HCT116 (cell line): ENCODE data around the gene TTC9B. TPM values are rescaled to one million over a fixed set of nuclear protein-coding genes. Genes with fewer than 3 reads are reported as not detected.

ENCODE experiments used
- ATAC-seq: fragments of 200-7000 bp; cut with Tn5 transposase; 2 replicates; pipeline ENCODE4 v1.9.1; 2020; ENCODE audit warnings: mild to moderate bottlenecking, moderate library complexity
- BruUV-seq: library from RNA; stranded (reverse); fragments of 400-500 nt; replicated peaks from 2 replicates; lab custom pipeline; 2021; lab: Mats Ljungman, UMichigan
- CTCF ChIA-PET: fragments of 300-600 bp; sonication (Branson Sonifier 250); formaldehyde crosslinking; loops from one replicate; lab custom pipeline; 2021; ENCODE audit warnings: antibody characterized with exemption; lab: Charles Lee
- POLR2A ChIA-PET: fragments of 300-600, 350-600 bp; sonication (Branson Sonifier 250); formaldehyde crosslinking; loops from one replicate; lab custom pipeline; 2021; ENCODE audit warnings: antibody characterized with exemption; lab: Charles Lee
- RAD21 ChIA-PET, 2 experiments: fragments of 300-600 bp; sonication (Branson Sonifier 250); formaldehyde crosslinking; loops; one replicate each; lab custom pipeline; 2023; ENCODE audit warnings: low total read pairs in 2 of 2; ENCODE audit not compliant: uncharacterized antibody in 2 of 2, unreplicated experiment in 2 of 2, low non-redundant PET in 1 of 2; lab: Charles Lee
- DNase-seq: peaks from one replicate; pipeline ENCODE4 v3.0.0-alpha.2; 2010; ENCODE audit warnings: low read depth, low spot score
- H2AFZ ChIP-seq: fragments of 200-600 bp; shearing (Covaris generic), sonication (generic); 2 replicates; pipeline ENCODE4 v1.6.1; 2017; ENCODE audit warnings: low read depth, mixed run types, mixed read lengths, antibody characterized with exemption, low read length; ENCODE audit not compliant: poor library complexity, severe bottlenecking
- H3K27ac ChIP-seq: 2 replicates; pipeline ENCODE4 v1.5.1; 2012; ENCODE audit warnings: low read depth, low read length
- H3K27me3 ChIP-seq: fragments of 200-600 bp; sonication (generic); 2 replicates; pipeline ENCODE4 v1.6.1; 2016; ENCODE audit warnings: mixed run types, low read length, mixed read lengths; ENCODE audit not compliant: insufficient read depth
- H3K36me3 ChIP-seq, 2 experiments: fragments of 200-500 bp in 1 of 2; fragments of 200-600 bp in 1 of 2; sonication (Bioruptor generic) in 1 of 2; sonication (generic) in 1 of 2; 2 replicates each; pipeline versions ENCODE4 v1.5.1 to v1.6.1; 2014 to 2016; ENCODE audit warnings: low read length in 2 of 2, inconsistent platforms in 1 of 2, mixed read lengths in 1 of 2, mixed run types in 1 of 2; ENCODE audit not compliant: insufficient read depth in 2 of 2, control insufficient read depth in 1 of 2
- H3K4me1 ChIP-seq, 2 experiments: fragments of 200-600 bp in 1 of 2; sonication (generic) in 1 of 2; 2 replicates each; pipeline versions ENCODE4 v1.5.1 to v1.6.1; 2012 to 2017; ENCODE audit warnings: low read length in 2 of 2, inconsistent platforms in 1 of 2, mild to moderate bottlenecking in 1 of 2, mixed read lengths in 1 of 2, mixed run types in 1 of 2, moderate library complexity in 1 of 2; ENCODE audit not compliant: insufficient read depth in 2 of 2, control insufficient read depth in 1 of 2
- H3K4me2 ChIP-seq: fragments of 200-600 bp; sonication (generic); 2 replicates; pipeline ENCODE4 v1.6.1; 2017; ENCODE audit warnings: mixed run types, low read length, mixed read lengths
- H3K4me3 ChIP-seq, 2 experiments: fragments of 200-600 bp in 1 of 2; sonication (generic) in 1 of 2; replicated peaks in 1 of 2; 2 replicates each; pipeline ENCODE4 v1.5.1; 2011 to 2016; ENCODE audit warnings: low read length in 2 of 2, control low read depth in 1 of 2, low read depth in 1 of 2, mild to moderate bottlenecking in 1 of 2, mixed read lengths in 1 of 2, mixed run types in 1 of 2
- H3K79me2 ChIP-seq: fragments of 200-600 bp; sonication (generic); 2 replicates; pipeline ENCODE4 v1.6.1; 2017; ENCODE audit warnings: mild to moderate bottlenecking, mixed run types, low read length, moderate library complexity, mixed read lengths; ENCODE audit not compliant: insufficient read depth
- H3K9ac ChIP-seq: fragments of 200-600 bp; sonication (generic); 2 replicates; pipeline ENCODE4 v1.6.1; 2016; ENCODE audit warnings: low read length, mixed read lengths
- H3K9me2 ChIP-seq: fragments of 200-600 bp; sonication (generic), shearing (Covaris generic); 2 replicates; pipeline ENCODE4 v1.6.1; 2017; ENCODE audit warnings: mixed run types, mild to moderate bottlenecking, moderate library complexity; ENCODE audit not compliant: insufficient read depth
- H3K9me3 ChIP-seq, 2 experiments: fragments of 200-500 bp in 1 of 2; fragments of 200-600 bp in 1 of 2; sonication (Bioruptor generic) in 1 of 2; sonication (generic) in 1 of 2; 2 replicates each; pipeline ENCODE4 v1.6.1; 2014 to 2017; ENCODE audit warnings: low read length in 2 of 2, mixed read lengths in 2 of 2, inconsistent platforms in 1 of 2, low read depth in 1 of 2, mild to moderate bottlenecking in 1 of 2, mixed run types in 1 of 2, moderate library complexity in 1 of 2; ENCODE audit not compliant: control insufficient read depth in 1 of 2, insufficient read depth in 1 of 2
- H4K20me1 ChIP-seq: fragments of 200-600 bp; sonication (generic), shearing (Covaris generic); 2 replicates; pipeline ENCODE4 v1.6.1; 2017; ENCODE audit warnings: mixed run types, mild to moderate bottlenecking, moderate library complexity; ENCODE audit not compliant: insufficient read depth
- CBX3 ChIP-seq: IDR thresholded peaks from 2 replicates; pipeline ENCODE4 v1.6.1; 2012; ENCODE audit warnings: low read depth
- CEBPB ChIP-seq: IDR thresholded peaks from 2 replicates; pipeline ENCODE4 v1.6.1; 2012; ENCODE audit warnings: low read depth
- EGR1 ChIP-seq: IDR thresholded peaks from 2 replicates; pipeline ENCODE4 v1.6.1; 2012; ENCODE audit warnings: low read depth
- ELF1 ChIP-seq: IDR thresholded peaks from 2 replicates; pipeline ENCODE4 v1.6.1; 2012; ENCODE audit warnings: low read depth, borderline replicate concordance
- EZH2 ChIP-seq: fragments of 200-600 bp; sonication (generic); IDR thresholded peaks from 2 replicates; pipeline ENCODE4 v1.6.1; 2017; ENCODE audit warnings: antibody characterized with exemption, mixed run types
- JUND ChIP-seq: IDR thresholded peaks from 2 replicates; pipeline ENCODE4 v1.6.1; 2012
- MAX ChIP-seq: IDR thresholded peaks from 2 replicates; pipeline ENCODE4 v1.6.1; 2012
- POLR2AphosphoS5 ChIP-seq: IDR thresholded peaks from 2 replicates; pipeline ENCODE4 v1.6.1; 2011; ENCODE audit warnings: mild to moderate bottlenecking, low read depth, low read length, moderate library complexity
- RAD21 ChIP-seq: IDR thresholded peaks from 2 replicates; pipeline ENCODE4 v1.6.1; 2012; ENCODE audit warnings: low read depth, mild to moderate bottlenecking
- SIN3A ChIP-seq: IDR thresholded peaks from 2 replicates; pipeline ENCODE4 v1.6.1; 2012; ENCODE audit warnings: low read depth
- SP1 ChIP-seq: IDR thresholded peaks from 2 replicates; pipeline ENCODE4 v1.6.1; 2012; ENCODE audit warnings: low read depth
- TCF7L2 ChIP-seq: IDR thresholded peaks from 2 replicates; pipeline ENCODE4 v1.7.0; 2011; ENCODE audit warnings: borderline replicate concordance, inconsistent platforms; ENCODE audit not compliant: insufficient read depth, insufficient read length; ENCODE audit errors: extremely low read depth
- ZFX ChIP-seq: fragments of 450-650 bp; IDR thresholded peaks from 2 replicates; pipeline ENCODE4 v1.6.1; 2017
- intact Hi-C: fragments of 100-400 bp; cut with micrococcal nuclease; formaldehyde crosslinking; loops from 2 replicates; pipeline ENCODE4 v1.10.0; 2022
- total RNA-seq: library from RNA; stranded (reverse); gene quantifications from one replicate; pipeline ENCODE4 v1.2.1, GENCODE V29; 2021; ENCODE audit not compliant: unreplicated experiment
- TF ChIP-seq, protein P1 (sequence below), 3 experiments: fragments of 200-600 bp in 1 of 3; sonication (generic) in 1 of 3; IDR thresholded peaks in 2 of 3; conservative IDR thresholded peaks in 1 of 3; 2 replicates each; pipeline ENCODE4 v1.5.1; 2012 to 2017; ENCODE audit warnings: low read depth in 2 of 3, low read length in 2 of 3, antibody characterized with exemption in 1 of 3, borderline replicate concordance in 1 of 3, control low read depth in 1 of 3, mild to moderate bottlenecking in 1 of 3, mixed read lengths in 1 of 3, mixed run types in 1 of 3, moderate library complexity in 1 of 3; ENCODE audit not compliant: insufficient read depth in 1 of 3
- TF ChIP-seq, protein P2 (sequence below): IDR thresholded peaks from 2 replicates; pipeline ENCODE4 v1.6.1; 2012; ENCODE audit warnings: low read depth

Gene TTC9B
- total RNA-seq, 1 experiment from 2014 or later = 1.7 TPM

DNA sequence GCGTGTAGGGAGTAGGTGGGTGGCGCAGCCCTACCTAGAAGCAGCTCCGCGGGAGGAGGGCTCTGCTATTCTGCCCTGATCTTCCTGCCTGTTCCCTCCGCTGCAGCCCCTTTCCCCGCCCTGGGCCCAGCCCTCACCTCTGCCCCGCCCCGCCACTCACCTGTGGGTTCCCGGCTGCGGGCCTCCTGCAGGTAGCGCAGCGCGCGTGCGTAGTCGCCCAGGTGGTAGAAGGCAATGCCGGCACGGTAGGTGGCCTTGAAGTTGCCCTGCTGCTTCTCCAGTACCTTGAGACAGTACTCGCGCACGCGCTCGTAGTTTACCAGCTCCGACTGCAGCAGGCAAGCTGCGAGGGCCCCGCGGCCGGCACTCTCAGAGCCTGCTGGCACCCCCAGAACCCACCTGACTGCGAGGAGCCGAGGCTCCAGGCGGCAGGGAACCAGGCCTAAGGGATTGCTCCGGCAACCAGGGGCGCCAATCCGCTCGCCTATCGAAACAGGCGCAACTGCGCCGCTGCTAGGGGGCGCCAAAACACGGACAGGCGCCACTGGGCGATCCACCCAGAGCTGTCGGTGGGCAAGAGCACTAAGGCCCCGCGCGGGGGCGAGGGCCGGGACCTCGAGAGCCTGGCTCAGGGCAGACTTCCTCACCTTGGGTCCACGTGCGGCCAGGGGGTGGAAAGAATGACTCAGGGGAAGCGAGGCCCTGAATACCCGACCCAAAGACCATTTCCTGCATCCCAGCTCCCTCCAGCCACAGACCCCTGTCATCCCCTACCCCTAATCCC lies 965 bp downstream of the TTC9B start:
- H3K9ac ChIP-seq = peak overlapping the region; percentile 77
- ChIA-PET POLR2A (interaction anchor here (0.8 to 1.8 kb wide), 3 partner anchors 16 to 69 kb away, joined by 3 to 6 read pairs (median 4); no protein-coding TSS in a partner anchor), CTCF (interaction anchor here (0.7 to 2.9 kb wide), 16 partner anchors 11 to 247 kb away, joined by 3 to 19 read pairs (median 6); partner anchors contain the start of genes MAP3K10, PSMC4 and SERTAD1), RAD21 (no interaction called here)
- H3K27ac ChIP-seq = peak overlapping the region; percentile 87
- no peaks in the 10 kb centered on the region for H3K27me3 ChIP-seq
- BruUV-seq = TSS peak; percentile 68
- peak overlapping the region; percentile 52 to 59 for H3K4me3 ChIP-seq
- H2AFZ ChIP-seq = peak overlapping the region; percentile 33
- peaks cover 31 to 56% of the 10 kb centered on the region in 2 experiments for H3K4me1 ChIP-seq
- TF ChIP-seq EZH2 (no peak), EGR1 (peak; percentile 55), ELF1 (no peak), SP1 (no peak), RAD21 (peak; percentile 47), SIN3A (no peak), ZFX (peak; percentile 85; the same call in 1 of the 2 replicates), CBX3 (peak; percentile 53; the same call in 1 of the 2 replicates), CEBPB (no peak), POLR2AphosphoS5 (peak; percentile 58), TCF7L2 (peak; percentile 37), MAX (peak; percentile 78), JUND (no peak)
- TF ChIP-seq, protein P1, sequence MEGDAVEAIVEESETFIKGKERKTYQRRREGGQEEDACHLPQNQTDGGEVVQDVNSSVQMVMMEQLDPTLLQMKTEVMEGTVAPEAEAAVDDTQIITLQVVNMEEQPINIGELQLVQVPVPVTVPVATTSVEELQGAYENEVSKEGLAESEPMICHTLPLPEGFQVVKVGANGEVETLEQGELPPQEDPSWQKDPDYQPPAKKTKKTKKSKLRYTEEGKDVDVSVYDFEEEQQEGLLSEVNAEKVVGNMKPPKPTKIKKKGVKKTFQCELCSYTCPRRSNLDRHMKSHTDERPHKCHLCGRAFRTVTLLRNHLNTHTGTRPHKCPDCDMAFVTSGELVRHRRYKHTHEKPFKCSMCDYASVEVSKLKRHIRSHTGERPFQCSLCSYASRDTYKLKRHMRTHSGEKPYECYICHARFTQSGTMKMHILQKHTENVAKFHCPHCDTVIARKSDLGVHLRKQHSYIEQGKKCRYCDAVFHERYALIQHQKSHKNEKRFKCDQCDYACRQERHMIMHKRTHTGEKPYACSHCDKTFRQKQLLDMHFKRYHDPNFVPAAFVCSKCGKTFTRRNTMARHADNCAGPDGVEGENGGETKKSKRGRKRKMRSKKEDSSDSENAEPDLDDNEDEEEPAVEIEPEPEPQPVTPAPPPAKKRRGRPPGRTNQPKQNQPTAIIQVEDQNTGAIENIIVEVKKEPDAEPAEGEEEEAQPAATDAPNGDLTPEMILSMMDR (IDR thresholded peaks at IDR 0.05 in 2 of 3, conservative IDR thresholded peaks at IDR 0.05 in 1 of 3; ENCODE audit: borderline replicate concordance in 1 of 3, insufficient read depth in 1 of 3, low read depth in 2 of 3, low read length in 2 of 3) = peak; percentile 89 to 99 (median 97)
- TF ChIP-seq, protein P2, sequence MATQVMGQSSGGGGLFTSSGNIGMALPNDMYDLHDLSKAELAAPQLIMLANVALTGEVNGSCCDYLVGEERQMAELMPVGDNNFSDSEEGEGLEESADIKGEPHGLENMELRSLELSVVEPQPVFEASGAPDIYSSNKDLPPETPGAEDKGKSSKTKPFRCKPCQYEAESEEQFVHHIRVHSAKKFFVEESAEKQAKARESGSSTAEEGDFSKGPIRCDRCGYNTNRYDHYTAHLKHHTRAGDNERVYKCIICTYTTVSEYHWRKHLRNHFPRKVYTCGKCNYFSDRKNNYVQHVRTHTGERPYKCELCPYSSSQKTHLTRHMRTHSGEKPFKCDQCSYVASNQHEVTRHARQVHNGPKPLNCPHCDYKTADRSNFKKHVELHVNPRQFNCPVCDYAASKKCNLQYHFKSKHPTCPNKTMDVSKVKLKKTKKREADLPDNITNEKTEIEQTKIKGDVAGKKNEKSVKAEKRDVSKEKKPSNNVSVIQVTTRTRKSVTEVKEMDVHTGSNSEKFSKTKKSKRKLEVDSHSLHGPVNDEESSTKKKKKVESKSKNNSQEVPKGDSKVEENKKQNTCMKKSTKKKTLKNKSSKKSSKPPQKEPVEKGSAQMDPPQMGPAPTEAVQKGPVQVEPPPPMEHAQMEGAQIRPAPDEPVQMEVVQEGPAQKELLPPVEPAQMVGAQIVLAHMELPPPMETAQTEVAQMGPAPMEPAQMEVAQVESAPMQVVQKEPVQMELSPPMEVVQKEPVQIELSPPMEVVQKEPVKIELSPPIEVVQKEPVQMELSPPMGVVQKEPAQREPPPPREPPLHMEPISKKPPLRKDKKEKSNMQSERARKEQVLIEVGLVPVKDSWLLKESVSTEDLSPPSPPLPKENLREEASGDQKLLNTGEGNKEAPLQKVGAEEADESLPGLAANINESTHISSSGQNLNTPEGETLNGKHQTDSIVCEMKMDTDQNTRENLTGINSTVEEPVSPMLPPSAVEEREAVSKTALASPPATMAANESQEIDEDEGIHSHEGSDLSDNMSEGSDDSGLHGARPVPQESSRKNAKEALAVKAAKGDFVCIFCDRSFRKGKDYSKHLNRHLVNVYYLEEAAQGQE = no peak
- ATAC-seq = peak; percentile 78
- peak overlapping the region; percentile 91 for H3K4me2 ChIP-seq
- no peaks in the 10 kb centered on the region for H3K79me2 ChIP-seq
- H3K9me3 ChIP-seq = no peaks in the 10 kb centered on the region
- DNase-seq = peak; percentile 69
- H3K36me3 ChIP-seq = no peaks in the 10 kb centered on the region
- H4K20me1 ChIP-seq = no peaks in the 10 kb centered on the region
- no peaks in the 10 kb centered on the region for H3K9me2 ChIP-seq
- intact Hi-C loops = no loop called here
